ENCODE results near the gene LASP1. TPM values are rescaled to one million over a fixed set of nuclear protein-coding genes. Genes with fewer than 3 reads are reported as not detected.

LASP1 gene
- total and polyA plus RNA-seq, 5 donors from 2014 or later: 50.3 to 154 (median 66.1) TPM

- Histone ChIP-seq H3K27me3 (ENCODE audit: control insufficient read depth, insufficient read depth, low read length) (no peaks in the 10 kb centered on the region), H3K9me3 (ENCODE audit: control insufficient read depth in 2 of 2, low read length in 2 of 2) (no peaks in the 10 kb centered on the region), H3K4me1 (ENCODE audit: control insufficient read depth, insufficient read depth, low read length, poor library complexity, severe bottlenecking) (peaks cover 15% of the 10 kb centered on the region), H3K27ac (ENCODE audit: insufficient read depth, low read length, poor library complexity, severe bottlenecking) (no peak overlapping the region), H3K4me3 (ENCODE audit: low read depth, low read length) (no peak overlapping the region), H3K36me3 (ENCODE audit: control insufficient read depth, insufficient read depth, low read length) (no peaks in the 10 kb centered on the region)
- H3K27me3 Mint-ChIP-seq: no peaks in the 10 kb centered on the region
- DNase-seq (no peak), ATAC-seq (ENCODE audit: low read depth in 2 of 2) (no peak)
- peak overlapping the region in 1 of 4 donors; percentile 51 for H3K4me3 Mint-ChIP-seq
- H3K27ac Mint-ChIP-seq: peak overlapping the region in 1 of 3 donors; percentile 53
- no peaks in the 10 kb centered on the region for H3K36me3 Mint-ChIP-seq
- H3K9me3 Mint-ChIP-seq: no peaks in the 10 kb centered on the region
- peaks cover 7 to 36% (median 13%) of the 10 kb centered on the region in 4 donors for H3K4me1 Mint-ChIP-seq
These were observed 91.6 kb downstream of the LASP1 start for GRCh38 chr17:38961413-38961812.

GRCh38 chr17:38967290-38967738 is 97.5 kb downstream of the LASP1 start, which contains the start of gene FBXO47:
Gene FBXO47, minus strand, starts transcription at chr17:38967403. Its CDS starts 4,378 bp downstream, at chr17:38963025.
- peak within 1 kb of the TSS; percentile 41 for H3K27ac ChIP-seq (ENCODE audit: insufficient read depth, low read length, poor library complexity, severe bottlenecking)
- ATAC-seq (ENCODE audit: low read depth in 2 of 2): peak; percentile 93 to 96

GRCh38 chr17:38969281-38969680 is 99.4 kb downstream of the LASP1 start:
- Histone ChIP-seq H3K4me3 (ENCODE audit: low read depth, low read length) (no peak overlapping the region), H3K27ac (ENCODE audit: insufficient read depth, low read length, poor library complexity, severe bottlenecking) (no peak overlapping the region), H3K9me3 (ENCODE audit: control insufficient read depth in 2 of 2, low read length in 2 of 2) (no peaks in the 10 kb centered on the region), H3K4me1 (ENCODE audit: control insufficient read depth, insufficient read depth, low read length, poor library complexity, severe bottlenecking) (peaks cover 8% of the 10 kb centered on the region), H3K27me3 (ENCODE audit: control insufficient read depth, insufficient read depth, low read length) (no peaks in the 10 kb centered on the region), H3K36me3 (ENCODE audit: control insufficient read depth, insufficient read depth, low read length) (no peaks in the 10 kb centered on the region)
- Mint-ChIP-seq H3K4me3 (no peak overlapping the region), H3K4me1 (peaks cover 5 to 12% (median 9%) of the 10 kb centered on the region in 4 donors), H3K9me3 (no peaks in the 10 kb centered on the region), H3K27ac (no peak overlapping the region), H3K36me3 (no peaks in the 10 kb centered on the region), H3K27me3 (no peaks in the 10 kb centered on the region)
- no peak for ATAC-seq (ENCODE audit: low read depth in 2 of 2)
- DNase-seq: no peak

More at GRCh38 chr17:38967290-38967738, 97.5 kb downstream of the LASP1 start, which contains the start of gene FBXO47:
- H3K4me3 Mint-ChIP-seq: peak within 1 kb of the TSS; percentile 62 to 88 (median 84)
- H3K9me3 Mint-ChIP-seq: no peaks in the 10 kb centered on the region
- H3K27me3 Mint-ChIP-seq: no peaks in the 10 kb centered on the region
- H3K27ac Mint-ChIP-seq: peak within 1 kb of the TSS; percentile 48 to 82 (median 75)
- peak; percentile 67 to 86 (median 73) for DNase-seq
- Histone ChIP-seq H3K36me3 (ENCODE audit: control insufficient read depth, insufficient read depth, low read length) (no peaks in the 10 kb centered on the region), H3K9me3 (ENCODE audit: control insufficient read depth in 2 of 2, low read length in 2 of 2) (no peaks in the 10 kb centered on the region), H3K4me3 (ENCODE audit: low read depth, low read length) (peak within 1 kb of the TSS; percentile 48), H3K4me1 (ENCODE audit: control insufficient read depth, insufficient read depth, low read length, poor library complexity, severe bottlenecking) (peaks cover 8% of the 10 kb centered on the region), H3K27me3 (ENCODE audit: control insufficient read depth, insufficient read depth, low read length) (no peaks in the 10 kb centered on the region)
- H3K36me3 Mint-ChIP-seq: no peaks in the 10 kb centered on the region
- peaks cover 5 to 12% (median 9%) of the 10 kb centered on the region in 4 donors for H3K4me1 Mint-ChIP-seq

- Histone ChIP-seq H3K27me3 (ENCODE audit: control insufficient read depth, insufficient read depth, low read length) (no peaks in the 10 kb centered on the region), H3K4me3 (ENCODE audit: low read depth, low read length) (no peak overlapping the region), H3K9me3 (ENCODE audit: control insufficient read depth in 2 of 2, low read length in 2 of 2) (no peaks in the 10 kb centered on the region), H3K27ac (ENCODE audit: insufficient read depth, low read length, poor library complexity, severe bottlenecking) (no peak overlapping the region), H3K36me3 (ENCODE audit: control insufficient read depth, insufficient read depth, low read length) (no peaks in the 10 kb centered on the region), H3K4me1 (ENCODE audit: control insufficient read depth, insufficient read depth, low read length, poor library complexity, severe bottlenecking) (peaks cover 8% of the 10 kb centered on the region)
- Mint-ChIP-seq H3K4me1 (peaks cover 5 to 12% (median 9%) of the 10 kb centered on the region in 4 donors), H3K9me3 (no peaks in the 10 kb centered on the region), H3K36me3 (no peaks in the 10 kb centered on the region), H3K27me3 (no peaks in the 10 kb centered on the region), H3K4me3 (no peak overlapping the region), H3K27ac (no peak overlapping the region)
- ATAC-seq (ENCODE audit: low read depth in 2 of 2) (no peak), DNase-seq (no peak)
These were observed 100.3 kb downstream of the LASP1 start for GRCh38 chr17:38970128-38970527.

GRCh38 chr17:38970804-38971203 is 100.9 kb downstream of the LASP1 start:
- Mint-ChIP-seq H3K4me3 (no peak overlapping the region), H3K36me3 (no peaks in the 10 kb centered on the region), H3K9me3 (no peaks in the 10 kb centered on the region), H3K27ac (no peak overlapping the region), H3K4me1 (peaks cover 5 to 12% (median 10%) of the 10 kb centered on the region in 4 donors), H3K27me3 (no peaks in the 10 kb centered on the region)
- H3K27ac ChIP-seq (ENCODE audit: insufficient read depth, low read length, poor library complexity, severe bottlenecking): no peak overlapping the region
- no peaks in the 10 kb centered on the region for H3K27me3 ChIP-seq (ENCODE audit: control insufficient read depth, insufficient read depth, low read length)
- H3K36me3 ChIP-seq (ENCODE audit: control insufficient read depth, insufficient read depth, low read length): no peaks in the 10 kb centered on the region
- no peaks in the 10 kb centered on the region for H3K9me3 ChIP-seq (ENCODE audit: control insufficient read depth in 2 of 2, low read length in 2 of 2)
- H3K4me1 ChIP-seq (ENCODE audit: control insufficient read depth, insufficient read depth, low read length, poor library complexity, severe bottlenecking): peaks cover 8% of the 10 kb centered on the region
- no peak overlapping the region for H3K4me3 ChIP-seq (ENCODE audit: low read depth, low read length)
- DNase-seq (no peak), ATAC-seq (ENCODE audit: low read depth in 2 of 2) (no peak)

Other genes with a start within 250 kb of the LASP1 start
- 0.59 TPM for gene EPOP, start 195.1 kb upstream of the LASP1 start, total RNA-seq
- under 1 TPM in 1 of 4 donors, not detected in 3; 0.13 TPM for gene EPOP, start 195.1 kb upstream of the LASP1 start, polyA plus RNA-seq
- gene MLLT6, start 164.8 kb upstream of the LASP1 start, total RNA-seq: 361 TPM
- gene MLLT6, start 164.8 kb upstream of the LASP1 start, polyA plus RNA-seq: 1 to 10 TPM; 5.2 to 6.8 (median 6.6) TPM
- 8.7 TPM for gene CISD3, start 139.7 kb upstream of the LASP1 start, total RNA-seq
- 10 to 100 TPM; 31.7 to 62.6 (median 40.6) TPM for gene CISD3, start 139.7 kb upstream of the LASP1 start, polyA plus RNA-seq
- gene PCGF2, start 121.7 kb upstream of the LASP1 start, total RNA-seq: 0.25 TPM
- gene PCGF2, start 121.7 kb upstream of the LASP1 start, polyA plus RNA-seq: not detected
- 107 TPM for gene PSMB3, start 117.3 kb upstream of the LASP1 start, total RNA-seq
- gene PSMB3, start 117.3 kb upstream of the LASP1 start, polyA plus RNA-seq: 100 to 1,000 TPM; 473 to 589 (median 509) TPM
- gene PIP4K2B, start 70.5 kb upstream of the LASP1 start, total RNA-seq: 29.5 TPM
- 10 to 100 TPM; 11.6 to 18.5 (median 16.9) TPM for gene PIP4K2B, start 70.5 kb upstream of the LASP1 start, polyA plus RNA-seq
- 69.5 TPM for gene CWC25, start 44.7 kb upstream of the LASP1 start, total RNA-seq
- gene CWC25, start 44.7 kb upstream of the LASP1 start, polyA plus RNA-seq: 10 to 100 TPM in 1 of 4 donors, 1 to 10 TPM in 3; 4.4 to 11.2 (median 8.3) TPM
- gene RPL23, start 16.3 kb upstream of the LASP1 start, total RNA-seq: 1,411 TPM
- gene RPL23, start 16.3 kb upstream of the LASP1 start, polyA plus RNA-seq: 1,000 to 10,000 TPM; 1,034 to 1,357 (median 1,206) TPM
- not detected for gene FBXO47, start 97.3 kb downstream of the LASP1 start, total RNA-seq
- not detected for gene FBXO47, start 97.3 kb downstream of the LASP1 start, polyA plus RNA-seq